ENCODE measurements around the gene XRN2.

Gene XRN2

GRCh38 chr20:21294755-21295154 is 8.4 kb upstream of the XRN2 start:
- DNase-seq (ENCODE audit: low spot score): no peak

GRCh38 chr20:21301940-21302663 is 1.0 kb upstream of the XRN2 start:
- no peak for DNase-seq (ENCODE audit: low spot score)

- no peak for DNase-seq (ENCODE audit: low spot score)
Measured at GRCh38 chr20:21302664-21303060, 469 bp upstream of the XRN2 start.

- DNase-seq (ENCODE audit: low spot score): peak; percentile 51
Measured at GRCh38 chr20:21303872-21304586, 898 bp downstream of the XRN2 start.

GRCh38 chr20:21308340-21308739 is 5.2 kb downstream of the XRN2 start:
- DNase-seq (ENCODE audit: low spot score): no peak

GRCh38 chr20:21309678-21310467 is 6.7 kb downstream of the XRN2 start:
- no peak for DNase-seq (ENCODE audit: low spot score)

- no peak for DNase-seq (ENCODE audit: low spot score)
Measured at GRCh38 chr20:21312813-21313474, 9.8 kb downstream of the XRN2 start.

- DNase-seq (ENCODE audit: low spot score): peak; percentile 25
Measured at GRCh38 chr20:21315138-21315537, 12.0 kb downstream of the XRN2 start.

GRCh38 chr20:21322083-21322710 is 19.1 kb downstream of the XRN2 start:
- no peak for DNase-seq (ENCODE audit: low spot score)

- peak; percentile 19 for DNase-seq (ENCODE audit: low spot score)
Measured at GRCh38 chr20:21322921-21323331, 19.8 kb downstream of the XRN2 start.

GRCh38 chr20:21323640-21324039 is 20.5 kb downstream of the XRN2 start:
- peak; percentile 66 for DNase-seq (ENCODE audit: low spot score)

- DNase-seq (ENCODE audit: low spot score): no peak
Measured at GRCh38 chr20:21324126-21324525, 21.0 kb downstream of the XRN2 start.

- peak; percentile 17 for DNase-seq (ENCODE audit: low spot score)
Measured at GRCh38 chr20:21325296-21325695, 22.2 kb downstream of the XRN2 start.

- DNase-seq (ENCODE audit: low spot score): no peak
Measured at GRCh38 chr20:21326700-21327099, 23.6 kb downstream of the XRN2 start.

GRCh38 chr20:21336455-21337151 is 33.5 kb downstream of the XRN2 start:
- DNase-seq (ENCODE audit: low spot score): no peak

- DNase-seq (ENCODE audit: low spot score): no peak
Measured at GRCh38 chr20:21338291-21338690, 35.2 kb downstream of the XRN2 start.

- DNase-seq (ENCODE audit: low spot score): no peak
Measured at GRCh38 chr20:21339499-21339898, 36.4 kb downstream of the XRN2 start.

GRCh38 chr20:21340991-21341697 is 38.0 kb downstream of the XRN2 start:
- DNase-seq (ENCODE audit: low spot score): no peak

- no peak for DNase-seq (ENCODE audit: low spot score)
Measured at GRCh38 chr20:21342656-21343345, 39.7 kb downstream of the XRN2 start.
